A172 (cell line): ENCODE measurements around the gene AOAH. TPM values are rescaled to one million over a fixed set of nuclear protein-coding genes. Genes with fewer than 3 reads are reported as not detected.

Source experiments
- DNase-seq: peaks from one replicate; pipeline ENCODE4 v3.0.0-alpha.2; 2015; ENCODE audit warnings: low spot score
- total RNA-seq: library from RNA; depleted of rRNA; stranded (reverse); fragments of >200 nt; shearing (Covaris generic); gene quantifications from 2 replicates; pipeline ENCODE4 v1.2.3, GENCODE V29; 2014

Gene AOAH
- total RNA-seq, 1 experiment from 2014 or later, result 0.64 TPM

- no peak for DNase-seq
Measured at GRCh38 chr7:36602511-36602910, 121.8 kb downstream of the AOAH start.

GRCh38 chr7:36601601-36602000 lies 122.7 kb downstream of the AOAH start:
- no peak for DNase-seq

DNA sequence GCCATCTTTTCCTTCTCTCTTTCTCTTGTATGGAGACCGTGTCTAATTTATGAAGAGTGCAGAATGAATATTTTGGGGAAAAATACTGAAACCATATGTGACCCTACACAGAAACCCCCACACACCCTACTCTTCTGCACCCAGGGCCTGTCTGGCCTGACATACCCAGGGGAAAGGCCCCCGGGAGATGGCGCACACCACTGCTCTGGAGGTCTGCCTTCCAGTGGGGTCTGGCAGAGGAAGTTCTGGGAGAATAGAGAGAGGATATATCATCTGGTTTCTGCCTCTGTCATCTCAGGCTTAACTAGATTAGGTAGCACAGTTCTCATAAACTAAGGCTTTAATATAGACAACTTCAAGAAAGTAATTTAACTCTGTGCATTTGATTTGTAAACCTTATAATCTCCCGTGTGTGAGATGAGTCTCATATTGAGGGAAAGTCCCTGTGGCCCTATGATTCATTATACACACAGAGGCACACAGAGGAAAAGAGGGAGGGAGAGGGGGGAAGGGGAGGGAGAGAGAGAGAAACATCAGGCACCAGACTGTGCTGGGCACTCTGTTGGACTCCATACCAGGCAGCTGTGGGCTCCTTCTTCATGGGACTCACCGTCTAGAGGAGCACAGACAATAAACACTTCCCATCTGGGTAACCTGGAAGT lies 123.3 kb downstream of the AOAH start:
- DNase-seq, result peak; percentile 86

DNA sequence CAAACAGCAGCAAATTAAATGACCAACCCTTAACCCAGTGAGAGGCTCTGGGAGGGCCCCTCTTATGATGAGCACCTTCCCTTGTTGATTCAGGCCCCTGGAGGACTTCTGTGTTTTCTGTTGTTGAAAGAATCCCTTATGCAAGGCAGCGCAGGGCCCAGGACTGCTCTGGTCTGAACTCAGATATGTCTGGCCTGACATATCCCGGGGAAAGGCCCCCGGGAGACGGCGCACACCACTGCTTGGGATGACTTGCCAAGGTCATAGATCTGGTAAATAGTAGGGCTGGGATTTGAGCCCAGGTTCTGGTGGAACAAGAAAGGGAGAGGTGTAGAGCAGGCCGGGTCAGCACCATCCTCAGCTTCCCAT lies 124.0 kb downstream of the AOAH start:
- DNase-seq, result no peak

DNA sequence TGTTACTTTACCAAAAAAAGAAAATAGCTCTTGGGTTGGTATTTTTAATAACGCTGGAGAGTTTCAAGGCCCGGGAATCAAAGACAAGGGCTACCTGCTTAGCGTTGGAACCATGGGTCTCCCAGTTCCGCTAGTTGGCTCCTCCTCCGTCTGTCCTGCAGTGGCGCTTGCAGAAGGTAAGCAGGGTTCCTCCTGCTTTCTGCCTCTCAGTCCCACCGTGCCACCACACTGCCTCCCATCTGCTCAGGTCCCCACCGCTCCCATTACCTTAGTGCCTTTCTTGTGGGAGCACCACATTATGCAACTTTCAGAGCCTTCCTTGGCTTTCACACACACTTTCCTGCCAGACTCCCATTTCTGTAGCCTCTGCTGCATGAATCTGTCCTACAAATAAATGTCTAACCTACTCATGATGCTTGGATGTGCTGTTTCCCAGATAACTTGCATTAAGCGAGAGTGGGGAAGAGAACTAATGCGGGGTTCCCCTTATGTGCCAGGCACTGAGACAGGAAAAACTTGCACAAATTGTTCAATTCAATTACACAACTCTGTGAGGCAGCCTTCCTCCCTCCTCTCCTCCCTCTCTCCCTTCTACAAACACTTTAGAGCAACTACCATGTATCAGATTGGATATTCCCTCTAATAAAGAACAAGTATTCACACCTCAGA lies 124.5 kb downstream of the AOAH start:
- no peak for DNase-seq

DNA sequence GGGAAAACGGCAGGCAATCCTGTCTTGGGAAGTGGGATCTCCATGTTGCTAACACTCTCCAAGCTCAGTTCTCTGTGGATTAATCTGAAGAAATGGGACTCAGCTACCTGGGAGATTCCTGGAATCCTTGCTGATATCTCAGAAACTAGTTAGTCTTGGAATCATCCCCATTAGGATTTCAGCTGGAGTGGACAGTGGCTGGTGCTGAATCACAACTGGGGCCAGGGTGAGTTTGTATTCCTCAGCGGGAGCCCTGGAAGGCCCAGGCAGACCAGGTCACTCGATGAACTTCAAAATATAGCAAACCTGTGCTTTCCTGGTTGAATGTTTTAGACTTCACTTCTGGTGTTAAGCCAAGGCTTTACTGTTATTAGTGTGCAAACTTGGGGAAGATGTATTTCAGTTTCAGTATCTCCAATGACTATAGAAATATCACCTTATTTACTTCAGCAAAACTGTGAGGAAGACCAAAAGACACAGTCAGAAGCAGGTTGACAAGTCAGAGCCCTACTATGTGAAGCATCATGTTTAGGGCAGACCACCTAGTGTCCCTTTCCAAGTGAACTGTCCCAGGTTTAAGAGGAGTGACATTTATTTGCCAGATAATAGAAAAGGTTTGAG lies 126.1 kb downstream of the AOAH start:
- DNase-seq, result peak; percentile 35

DNA sequence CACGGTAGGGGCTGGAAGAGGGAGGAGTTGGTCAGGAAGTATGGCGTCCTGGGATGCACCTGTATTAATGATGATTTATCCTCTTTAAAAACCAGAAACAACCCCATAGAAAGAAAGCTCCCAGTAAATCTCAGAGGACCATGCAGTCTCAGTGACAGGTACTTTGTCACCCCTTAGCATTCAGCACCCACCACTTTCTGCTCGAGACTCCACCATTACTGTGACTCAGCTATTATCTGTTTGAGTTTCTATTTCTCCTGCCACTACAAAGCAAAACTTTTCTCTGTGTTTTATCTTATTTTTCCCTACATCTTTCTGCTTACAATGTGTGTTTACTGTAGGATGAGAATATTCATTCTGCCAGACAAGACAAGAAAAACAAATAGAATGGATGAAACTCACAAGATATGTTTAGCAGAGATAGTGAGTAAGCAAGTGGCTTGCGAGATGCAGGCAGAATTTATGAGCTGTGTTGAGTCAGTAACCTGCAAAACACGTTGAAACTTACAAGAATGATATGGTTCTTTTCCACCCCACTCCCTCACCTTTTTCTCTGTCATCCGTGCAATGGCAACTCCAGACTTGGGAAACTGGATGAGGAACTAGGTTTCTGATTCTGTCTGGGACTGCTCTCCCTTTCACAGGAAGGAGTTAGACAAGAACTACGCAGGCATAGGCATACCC lies 127.1 kb downstream of the AOAH start:
- peak; percentile 43 for DNase-seq

- DNase-seq, result no peak
Measured at GRCh38 chr7:36594445-36594844, 129.8 kb downstream of the AOAH start.

- DNase-seq, result no peak
Measured at GRCh38 chr7:36591636-36592035, 132.7 kb downstream of the AOAH start.

GRCh38 chr7:36589391-36589790 lies 134.9 kb downstream of the AOAH start:
- DNase-seq, result no peak

DNA sequence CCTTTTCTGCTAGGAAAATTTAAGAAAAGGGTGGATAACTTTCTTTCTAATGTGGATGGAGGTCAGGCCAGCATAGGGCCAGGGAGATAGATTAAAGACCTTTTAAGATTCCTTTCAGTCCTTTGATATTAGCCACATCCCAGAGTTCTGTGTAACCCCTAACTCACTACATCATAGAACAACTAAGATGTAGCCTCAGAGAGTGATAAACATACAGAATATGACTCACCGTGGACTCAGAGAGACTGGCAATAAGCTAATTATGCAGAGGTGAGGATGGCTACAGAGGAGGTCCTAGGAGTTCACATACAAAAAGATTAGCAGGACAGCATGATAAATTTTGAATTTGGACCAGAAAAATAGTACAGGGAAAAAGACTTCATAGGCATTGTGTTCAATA lies 141.0 kb downstream of the AOAH start:
- peak; percentile 54 for DNase-seq

GRCh38 chr7:36575832-36576231 lies 148.5 kb downstream of the AOAH start:
- no peak for DNase-seq

DNA sequence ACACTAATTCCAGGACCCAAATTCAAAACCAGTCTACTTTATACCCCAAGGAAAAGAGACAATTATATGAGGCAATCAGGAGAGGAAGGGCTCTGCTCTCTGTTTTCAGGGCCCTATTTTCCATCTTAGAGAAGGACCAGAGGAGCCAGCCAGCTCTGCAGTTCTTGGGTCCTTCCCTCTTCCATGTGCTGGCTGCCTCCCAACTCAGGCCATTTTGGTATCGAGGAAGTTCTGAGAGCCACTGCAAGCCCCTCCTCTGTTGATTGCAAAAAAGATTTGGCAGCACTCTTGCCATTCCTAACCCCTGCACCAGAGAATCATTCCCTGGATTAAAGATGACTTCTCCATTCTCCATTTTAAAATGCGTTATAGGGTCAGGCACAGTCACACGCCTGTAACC lies 151.2 kb downstream of the AOAH start:
- no peak for DNase-seq

- no peak for DNase-seq
Measured at GRCh38 chr7:36571190-36571560, 153.1 kb downstream of the AOAH start.

- DNase-seq, result no peak
Measured at GRCh38 chr7:36570528-36571189, 153.6 kb downstream of the AOAH start.

- no peak for DNase-seq
Measured at GRCh38 chr7:36568452-36568849, 155.8 kb downstream of the AOAH start.

DNA sequence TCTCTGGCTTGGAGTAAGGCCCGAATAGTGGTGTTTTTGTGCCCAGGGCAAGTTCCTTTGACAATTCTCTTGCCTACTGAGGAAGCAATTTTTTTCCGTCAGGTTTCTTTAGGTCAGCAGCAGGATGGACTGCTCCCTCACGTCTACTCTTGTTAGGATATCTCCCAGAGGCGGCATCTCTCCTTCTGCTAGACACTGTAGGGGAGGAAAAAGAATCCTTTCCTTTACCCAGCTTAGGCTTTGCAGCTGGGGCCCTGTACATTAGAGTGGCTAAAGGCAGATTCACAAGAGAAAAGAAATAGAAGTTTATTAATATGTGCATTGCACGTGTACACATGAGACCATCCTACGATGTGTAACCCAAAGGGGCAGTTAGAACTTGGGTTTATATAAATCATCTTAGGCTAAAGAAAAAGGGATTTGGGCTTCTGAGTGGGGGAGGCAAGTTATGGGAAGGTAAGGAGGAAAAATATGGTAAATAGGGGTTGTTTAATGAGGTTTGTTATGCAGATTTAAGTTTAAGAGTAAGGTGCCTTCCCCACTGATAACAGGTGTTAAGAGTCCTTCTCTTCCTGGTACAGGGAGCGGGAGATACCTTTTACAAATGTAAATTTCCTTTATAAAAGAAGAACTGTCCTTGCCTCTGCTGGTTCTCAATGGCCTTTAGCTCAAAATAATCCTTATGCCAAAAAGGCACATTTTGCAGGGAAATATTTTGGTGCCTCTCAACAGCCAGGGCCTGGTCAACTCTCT lies 156.4 kb downstream of the AOAH start:
- no peak for DNase-seq

DNA sequence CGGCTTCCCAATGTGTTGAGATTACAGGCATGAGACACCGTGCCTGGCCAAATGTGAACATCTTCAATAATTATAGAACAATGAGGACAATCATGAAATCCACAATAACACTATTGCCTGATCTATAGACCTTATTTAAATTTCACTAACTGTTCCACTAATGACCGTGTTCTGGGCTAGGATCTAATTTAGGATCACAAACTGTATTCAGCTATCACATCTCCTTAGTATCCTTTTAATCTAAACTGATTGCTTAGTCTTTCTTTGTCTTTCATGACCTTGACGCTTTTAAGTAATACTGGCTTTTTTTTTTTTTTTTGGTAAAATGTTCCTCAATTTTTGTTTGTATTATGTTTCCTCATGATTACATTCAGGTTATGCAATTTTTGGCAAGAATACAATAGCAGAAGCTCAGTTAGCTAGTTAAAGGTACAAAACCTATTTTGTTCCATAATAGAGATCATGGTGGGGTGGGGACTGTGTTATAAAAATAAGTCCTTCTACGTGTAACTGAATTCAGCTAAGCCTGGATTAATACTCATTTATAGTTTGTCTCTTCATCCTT lies 158.4 kb downstream of the AOAH start:
- DNase-seq, result no peak

DNA sequence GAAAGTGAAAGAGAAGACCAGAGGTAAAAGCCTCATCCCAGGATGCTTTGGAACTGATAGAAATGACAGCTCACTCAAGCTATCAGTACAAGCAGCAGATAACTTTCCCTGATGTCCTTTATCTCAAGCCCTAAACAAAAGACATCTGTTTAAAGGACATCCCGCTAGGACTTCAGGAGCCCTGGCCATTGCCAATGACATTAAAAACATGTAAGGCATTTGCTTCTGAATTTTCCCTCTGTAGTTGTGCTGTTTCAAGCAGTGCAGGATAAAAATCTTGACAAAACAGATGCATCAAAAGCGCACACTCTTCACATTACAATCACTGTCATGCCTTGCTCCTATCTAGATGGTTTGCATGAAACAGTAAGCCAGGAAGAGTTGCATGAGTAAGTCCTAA lies 159.8 kb downstream of the AOAH start:
- no peak for DNase-seq

- DNase-seq, result peak; percentile 10
Measured at GRCh38 chr7:36563706-36564327, 160.5 kb downstream of the AOAH start.

- DNase-seq, result no peak
Measured at GRCh38 chr7:36562121-36562520, 162.2 kb downstream of the AOAH start.
